Right forelimb (tissue), 1 donor: ENCODE data around the gene PGBD5.

ENCODE experiments used
- DNase-seq: peaks from one replicate; pipeline ENCODE4 v3.0.0-alpha.2; 2018

PGBD5 gene

DNA sequence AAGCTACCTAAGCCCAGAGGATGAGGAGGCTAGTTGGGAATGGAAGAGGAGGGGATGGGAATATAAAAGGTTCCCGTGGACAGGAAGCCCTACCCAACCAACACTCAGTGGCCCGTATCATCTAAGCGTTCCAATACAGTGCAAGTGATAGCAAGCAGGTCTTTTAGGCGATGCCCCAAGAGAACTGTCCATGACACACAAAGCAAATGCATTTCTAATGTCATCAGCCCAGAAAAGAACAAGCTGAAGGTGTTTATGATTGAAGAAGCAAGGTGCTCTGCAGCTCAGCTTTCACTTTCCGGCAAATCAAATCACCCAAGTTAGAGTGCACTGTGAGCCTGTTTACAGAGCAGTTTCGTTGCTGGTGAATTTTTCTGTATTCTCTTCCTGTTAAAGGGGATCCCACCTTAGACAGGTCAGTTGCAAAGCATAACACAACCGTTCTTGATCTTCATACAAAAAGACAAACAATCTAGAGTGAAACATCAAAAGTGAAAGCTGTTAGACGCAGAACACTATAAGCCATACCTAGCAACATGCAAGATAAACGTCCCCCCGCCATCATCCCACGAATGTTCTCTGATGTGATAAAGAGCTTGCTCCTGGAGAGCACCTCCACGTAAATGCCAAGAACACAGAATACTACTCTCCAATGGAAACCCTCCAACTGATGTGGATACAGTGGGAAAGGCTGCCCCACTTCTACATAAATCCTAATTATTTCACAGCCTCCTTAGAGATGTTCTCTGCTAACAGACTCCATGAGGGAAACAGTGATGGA is 54.0 kb downstream of the PGBD5 start:
- DNase-seq = no peak

GRCh38 chr1:230370109-230370508 is 56.0 kb downstream of the PGBD5 start:
- DNase-seq = no peak

GRCh38 chr1:230368871-230369270 is 57.3 kb downstream of the PGBD5 start:
- DNase-seq = no peak

DNA sequence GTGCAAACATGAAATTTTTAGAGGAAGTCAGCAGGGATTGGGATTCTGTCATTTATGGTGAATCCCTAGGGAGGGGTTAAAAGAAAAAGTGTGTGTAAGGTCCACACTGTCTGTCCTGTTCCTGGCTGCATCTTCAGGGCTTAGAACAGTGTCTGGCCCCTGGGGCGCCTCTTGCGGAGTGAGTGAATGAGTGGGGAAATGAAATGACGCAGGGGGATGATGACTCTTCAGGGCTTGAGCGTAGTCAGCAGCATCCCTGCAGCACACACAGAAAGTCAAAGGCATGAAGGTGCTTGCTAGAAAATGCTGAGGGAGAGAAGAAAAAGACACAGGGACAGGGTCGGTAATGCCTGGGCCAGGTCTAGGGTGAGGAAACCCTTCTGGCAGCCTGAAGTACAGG is 57.8 kb downstream of the PGBD5 start:
- DNase-seq = no peak

GRCh38 chr1:230366504-230366915 is 59.6 kb downstream of the PGBD5 start:
- DNase-seq = no peak

DNA sequence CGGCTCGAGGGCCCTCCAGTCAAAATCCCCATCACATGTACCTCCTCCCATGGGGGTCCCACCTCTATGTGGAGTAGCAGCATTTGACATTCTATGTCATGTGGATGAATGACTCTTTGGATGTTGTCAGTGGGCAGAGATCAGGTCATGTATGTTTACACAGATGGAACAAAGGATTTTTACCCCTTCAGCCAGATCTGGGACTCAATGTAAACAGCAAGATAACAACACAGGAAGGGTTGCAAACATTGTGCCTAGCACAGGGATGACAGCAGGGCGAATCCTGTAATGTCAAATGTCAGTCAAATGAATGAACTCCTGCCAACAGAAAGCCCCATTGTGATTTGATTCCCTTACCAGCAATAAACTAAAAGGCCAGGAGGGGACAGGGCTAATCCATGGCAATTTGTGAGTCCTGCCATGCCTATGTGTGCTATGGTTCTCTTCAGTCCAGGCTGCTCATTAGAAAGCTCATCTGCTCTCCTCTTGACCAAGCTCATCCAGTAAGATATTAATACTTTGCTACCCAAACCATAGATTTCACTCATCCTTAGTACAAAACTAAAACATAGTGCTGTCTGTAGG is 60.3 kb downstream of the PGBD5 start:
- DNase-seq = no peak

DNA sequence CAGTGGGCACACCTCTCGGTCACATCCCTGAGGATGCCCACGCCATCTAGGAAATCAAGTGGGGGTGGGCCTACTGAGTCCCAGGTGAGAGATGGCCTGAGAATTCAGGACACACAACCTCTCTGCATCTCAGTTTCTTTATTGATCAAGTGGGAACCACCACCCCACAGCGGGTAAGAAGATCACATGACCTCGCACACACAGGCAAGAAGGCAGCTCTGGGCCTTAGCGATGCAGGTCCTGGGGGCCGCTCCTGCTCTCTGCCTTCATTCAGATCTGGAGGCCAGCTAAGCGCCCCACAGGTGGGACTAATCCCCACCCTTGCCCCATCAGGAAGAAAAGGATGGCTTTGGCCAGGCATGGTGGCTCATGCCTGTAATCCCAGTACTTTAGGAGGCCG is 63.2 kb downstream of the PGBD5 start:
- DNase-seq = no peak

GRCh38 chr1:230361941-230362340 is 64.2 kb downstream of the PGBD5 start:
- DNase-seq = no peak

DNA sequence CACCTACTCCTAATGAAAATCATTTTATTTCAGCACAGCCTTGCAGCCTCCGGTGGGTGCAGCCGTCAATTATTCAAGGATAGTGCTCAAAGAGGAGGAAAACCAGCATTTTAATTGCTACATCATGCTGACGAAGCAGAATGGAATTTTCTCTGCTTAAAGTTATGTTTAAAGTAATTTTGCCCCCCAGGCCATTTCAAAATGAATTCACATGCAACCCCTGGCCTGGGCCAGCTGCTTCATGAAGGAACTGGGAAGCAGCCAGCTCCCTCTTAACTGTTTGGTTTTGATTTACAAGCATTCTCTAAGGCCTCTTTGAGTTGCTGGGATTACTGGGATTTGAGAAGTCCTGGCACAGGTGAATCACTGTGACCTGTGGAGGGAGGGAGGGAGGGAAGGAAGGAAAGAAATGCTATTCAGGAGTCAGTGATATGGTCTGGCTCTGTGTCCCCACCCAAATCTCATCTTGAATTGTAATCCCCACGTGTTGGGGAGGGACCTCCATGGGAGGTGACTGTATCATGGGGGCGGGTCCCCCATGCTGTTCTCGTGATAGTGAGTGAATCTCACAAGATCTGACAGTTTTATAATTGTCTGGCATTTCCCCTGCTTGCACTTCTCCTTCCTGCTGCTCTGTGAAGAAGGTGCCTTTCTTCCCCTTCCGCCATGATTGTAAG is 66.0 kb downstream of the PGBD5 start:
- no peak for DNase-seq

- no peak for DNase-seq
Observed at GRCh38 chr1:230356869-230357794, 69.0 kb downstream of the PGBD5 start.

- no peak for DNase-seq
Observed at GRCh38 chr1:230356190-230356589, 69.9 kb downstream of the PGBD5 start.

- no peak for DNase-seq
Observed at GRCh38 chr1:230355594-230355993, 70.5 kb downstream of the PGBD5 start.

GRCh38 chr1:230355128-230355527 is 71.0 kb downstream of the PGBD5 start:
- no peak for DNase-seq

DNA sequence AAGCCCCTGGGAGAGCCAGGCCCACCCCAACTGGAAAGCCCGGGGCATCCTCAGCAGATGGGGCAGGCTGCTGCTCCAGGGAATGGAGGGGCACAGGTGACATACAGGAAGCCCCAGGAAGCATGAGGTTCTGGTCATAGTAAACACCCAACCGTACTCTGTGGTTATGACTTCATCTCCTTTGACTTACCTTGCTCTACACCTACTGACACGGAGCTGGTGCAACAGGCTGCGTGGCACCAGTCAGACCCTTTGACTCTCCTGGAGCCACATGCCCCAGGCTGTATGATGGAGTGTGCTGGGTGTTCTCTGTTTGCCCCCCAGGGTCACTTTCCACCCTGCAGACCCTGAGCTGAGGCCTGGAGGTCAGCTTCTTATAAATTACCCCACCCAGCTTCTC is 72.1 kb downstream of the PGBD5 start:
- no peak for DNase-seq

- DNase-seq = no peak
Observed at GRCh38 chr1:230352537-230352936, 73.6 kb downstream of the PGBD5 start.

DNA sequence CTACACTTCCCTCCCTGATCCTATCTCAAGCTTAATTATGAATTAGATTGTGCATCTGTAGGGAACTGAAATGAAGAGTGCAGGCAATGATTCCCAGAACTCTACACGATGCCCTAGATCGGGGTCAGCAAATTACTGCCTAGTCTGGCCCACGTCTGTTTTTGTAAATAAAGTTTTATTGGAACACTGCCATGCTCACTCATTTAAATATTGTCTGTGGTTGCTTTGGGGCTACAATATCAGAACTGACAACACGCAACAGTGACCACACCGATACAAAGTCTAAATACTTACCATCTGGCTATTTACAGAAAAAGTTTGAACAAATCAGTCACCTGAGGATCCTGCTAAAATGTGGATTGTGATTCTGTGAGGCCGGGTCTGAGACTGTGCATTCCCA is 74.1 kb downstream of the PGBD5 start:
- DNase-seq = no peak

- DNase-seq = no peak
Observed at GRCh38 chr1:230351514-230351913, 74.6 kb downstream of the PGBD5 start.

- DNase-seq = no peak
Observed at GRCh38 chr1:230350208-230350921, 75.8 kb downstream of the PGBD5 start.

DNA sequence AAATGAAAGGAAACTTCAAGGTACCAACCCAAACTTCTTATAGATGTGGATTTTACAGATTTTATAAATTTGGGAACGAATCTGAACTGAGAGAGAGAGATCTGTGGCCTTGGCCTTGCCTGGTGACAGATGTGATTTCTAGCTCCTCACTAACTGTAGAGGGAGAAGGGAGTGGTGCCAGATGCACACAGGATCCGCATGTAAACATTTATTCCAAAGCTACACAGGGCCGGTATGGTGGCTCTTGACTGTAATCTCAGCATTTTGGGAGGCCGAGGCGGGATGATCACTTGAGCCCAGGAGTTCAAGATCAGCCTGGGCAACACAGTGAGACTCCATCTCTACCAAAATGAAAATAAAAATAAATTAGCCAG is 77.1 kb downstream of the PGBD5 start:
- no peak for DNase-seq

- DNase-seq = no peak
Observed at GRCh38 chr1:230348386-230349019, 77.6 kb downstream of the PGBD5 start.

GRCh38 chr1:230347896-230348295 is 78.2 kb downstream of the PGBD5 start:
- no peak for DNase-seq
